ENCODE results near the gene THAP2.

THAP2 gene

GRCh38 chr12:71663561-71664410 is at the start of gene THAP2, which contains the start of gene ZFC3H1:
THAP2 (plus strand) TSS chr12:71664301; CDS start chr12:71664510, 209 bp downstream.
ZFC3H1 (minus strand) TSS chr12:71663848; CDS start chr12:71663610, 238 bp downstream.
- DNase-seq, result peak; percentile 98

- DNase-seq, result no peak
Measured at GRCh38 chr12:71621938-71622337, 42.2 kb upstream of the THAP2 start.

- no peak for DNase-seq
Measured at GRCh38 chr12:71625476-71625875, 38.6 kb upstream of the THAP2 start.

GRCh38 chr12:71626098-71626497 is 38.0 kb upstream of the THAP2 start:
- DNase-seq, result no peak

GRCh38 chr12:71626768-71627167 is 37.3 kb upstream of the THAP2 start:
- DNase-seq, result no peak

- DNase-seq, result no peak
Measured at GRCh38 chr12:71627438-71628002, 36.6 kb upstream of the THAP2 start.

- DNase-seq, result peak; percentile 67
Measured at GRCh38 chr12:71636704-71637115, 27.4 kb upstream of the THAP2 start.

- no peak for DNase-seq
Measured at GRCh38 chr12:71638499-71638898, 25.6 kb upstream of the THAP2 start.

GRCh38 chr12:71639341-71639760 is 24.8 kb upstream of the THAP2 start:
- peak; percentile 4 for DNase-seq

GRCh38 chr12:71640316-71640715 is 23.8 kb upstream of the THAP2 start:
- no peak for DNase-seq

- DNase-seq, result no peak
Measured at GRCh38 chr12:71641390-71641789, 22.7 kb upstream of the THAP2 start.

GRCh38 chr12:71642264-71642663 is 21.8 kb upstream of the THAP2 start:
- DNase-seq, result no peak

GRCh38 chr12:71645268-71645667 is 18.8 kb upstream of the THAP2 start:
- no peak for DNase-seq

GRCh38 chr12:71646512-71646911 is 17.6 kb upstream of the THAP2 start:
- DNase-seq, result no peak

- DNase-seq, result no peak
Measured at GRCh38 chr12:71648537-71648936, 15.6 kb upstream of the THAP2 start.

- no peak for DNase-seq
Measured at GRCh38 chr12:71649401-71649800, 14.7 kb upstream of the THAP2 start.

- no peak for DNase-seq
Measured at GRCh38 chr12:71652656-71653055, 11.4 kb upstream of the THAP2 start.

GRCh38 chr12:71653137-71653536 is 11.0 kb upstream of the THAP2 start:
- no peak for DNase-seq

- DNase-seq, result no peak
Measured at GRCh38 chr12:71654200-71654599, 9.9 kb upstream of the THAP2 start.

GRCh38 chr12:71655495-71655894 is 8.6 kb upstream of the THAP2 start:
- DNase-seq, result peak; percentile 35

- DNase-seq, result no peak
Measured at GRCh38 chr12:71655907-71656306, 8.2 kb upstream of the THAP2 start.

GRCh38 chr12:71656740-71657139 is 7.4 kb upstream of the THAP2 start:
- no peak for DNase-seq

- DNase-seq, result no peak
Measured at GRCh38 chr12:71661977-71662530, 2.0 kb upstream of the THAP2 start.

Measured in CD4-positive, alpha-beta T cell treated with Interleukin-4 for 4 hours (primary cell).